HK-2 (cell line): ENCODE measurements around the gene UBAP2L.
"Not testable (repeated sequence)": the region's sequence is repeated elsewhere in the genome, so short reads cannot be mapped to it uniquely, and the experiment has no call there.

Experiments used
- DNase-seq: peaks from one replicate; pipeline ENCODE4 v3.0.0-alpha.2; 2018; ENCODE audit not compliant: unreplicated experiment

UBAP2L gene

GRCh38 chr1:154256686-154257085 is 35.9 kb downstream of the UBAP2L start:
- DNase-seq, result no peak

DNA sequence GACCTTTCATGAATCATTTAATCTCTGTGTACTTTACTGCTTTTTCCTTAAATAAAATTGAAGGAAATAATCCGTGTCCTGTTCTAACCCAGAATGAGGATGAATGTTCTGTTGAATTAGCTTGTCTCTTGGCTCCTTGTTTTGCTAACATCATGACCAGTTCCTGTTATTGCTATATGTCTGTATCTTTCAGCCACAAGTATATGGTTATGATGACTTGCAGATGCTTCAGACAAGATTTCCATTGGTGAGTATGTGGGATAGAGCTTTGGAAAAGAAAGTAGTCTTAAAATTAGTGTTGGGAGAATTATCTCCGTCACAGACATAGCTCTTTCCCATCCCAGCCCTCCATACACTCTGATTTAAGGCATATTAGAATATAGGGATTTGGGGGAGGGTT is 38.0 kb downstream of the UBAP2L start:
- no peak for DNase-seq

DNA sequence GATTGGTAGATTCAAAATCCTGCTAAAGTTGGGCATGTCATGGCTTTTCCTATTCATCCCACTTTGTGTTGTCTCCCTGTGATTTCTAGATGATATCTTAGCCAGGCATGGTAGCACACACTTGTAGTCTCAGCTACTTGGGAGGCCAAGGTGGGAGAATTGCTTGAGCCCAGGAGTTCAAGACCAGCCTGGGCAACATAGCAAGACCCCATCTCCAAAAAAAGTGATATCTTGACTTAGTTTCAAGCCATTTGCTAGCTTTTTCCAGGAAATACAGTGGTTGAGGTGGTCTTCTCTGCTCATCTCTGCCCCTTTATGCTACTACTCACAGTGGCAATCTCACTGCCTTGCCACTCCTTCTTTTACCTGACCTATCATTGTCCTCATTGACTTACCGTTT is 39.4 kb downstream of the UBAP2L start:
- DNase-seq, result no peak

DNA sequence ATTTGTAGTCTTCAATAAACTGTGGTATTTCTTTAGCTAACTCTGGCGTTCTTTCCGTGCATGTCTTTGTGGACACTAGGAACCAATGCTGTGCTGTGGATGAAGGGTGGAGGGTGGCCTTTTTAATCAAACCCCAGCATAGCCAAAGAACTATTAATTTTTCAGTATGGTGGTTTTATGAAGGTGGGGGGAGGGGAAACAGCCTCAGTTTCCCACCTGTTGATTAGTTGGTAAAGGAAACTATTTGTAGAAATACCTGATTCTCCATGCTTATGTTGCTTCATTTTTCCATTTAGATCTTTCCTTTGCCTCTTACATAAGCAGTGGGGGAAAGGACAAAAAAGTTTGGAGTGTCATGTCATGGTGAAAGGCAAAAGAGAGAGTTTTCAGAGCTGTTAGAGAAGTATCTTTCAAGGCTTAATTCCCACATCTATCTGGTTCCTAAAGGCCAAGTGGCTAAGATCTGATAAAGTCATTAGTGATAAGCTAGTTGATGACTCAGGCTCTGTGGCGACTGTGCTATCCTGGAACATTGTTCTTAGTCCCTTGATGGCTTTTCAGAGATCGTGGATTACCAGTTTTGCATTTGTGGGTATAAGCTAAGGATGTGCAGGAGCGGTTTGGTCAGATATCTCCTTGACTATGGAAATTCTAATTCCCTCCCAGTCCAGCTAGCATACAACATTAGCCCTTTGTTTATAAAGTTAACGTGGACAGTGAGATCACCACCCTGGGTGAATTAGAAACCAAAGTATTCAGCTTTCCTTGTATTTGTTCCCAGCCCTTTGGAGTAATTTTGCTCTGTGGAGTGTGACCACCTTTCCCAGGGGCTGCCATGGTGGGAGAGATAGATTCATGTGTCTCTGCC is 42.9 kb downstream of the UBAP2L start:
- no peak for DNase-seq

GRCh38 chr1:154264454-154264853 is 43.7 kb downstream of the UBAP2L start:
- DNase-seq, result no peak

DNA sequence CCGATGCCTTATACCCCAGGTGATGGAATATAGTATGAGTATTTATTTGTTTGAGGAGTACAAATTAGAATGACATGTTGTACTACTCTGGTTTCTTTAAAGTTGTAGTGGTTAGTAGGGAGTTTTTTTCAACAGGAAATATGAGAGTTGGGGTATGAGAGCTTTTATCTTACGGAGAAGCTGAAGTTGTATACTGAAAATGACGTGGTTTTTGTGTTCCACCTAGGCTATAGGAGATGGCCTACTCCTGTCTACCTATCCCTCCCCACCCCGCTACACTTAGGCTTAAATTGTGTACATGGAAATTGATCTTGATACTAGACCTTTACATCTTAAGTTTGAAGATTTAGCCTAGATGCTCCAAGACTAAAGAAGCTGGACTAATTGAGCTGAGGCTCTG is 44.8 kb downstream of the UBAP2L start:
- DNase-seq, result no peak

DNA sequence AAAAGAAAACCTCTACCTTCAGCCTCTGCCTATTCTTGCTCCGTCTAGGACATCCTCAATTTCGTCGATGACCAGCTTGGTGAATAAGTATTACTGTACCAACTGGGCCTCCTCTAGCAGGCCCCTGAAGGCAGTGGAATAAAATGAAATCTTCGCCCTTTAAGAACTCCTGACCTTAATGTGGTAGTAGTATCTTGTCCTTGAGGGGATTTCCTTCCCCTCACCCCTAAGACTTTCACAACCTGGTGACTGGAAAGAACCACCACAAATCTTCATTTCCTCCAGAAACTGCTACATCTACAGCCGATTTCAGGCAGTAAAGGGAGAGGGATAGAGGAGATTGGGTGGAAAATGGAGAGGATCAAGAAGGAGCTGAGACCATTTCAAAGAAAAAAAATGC is 50.1 kb downstream of the UBAP2L start:
- DNase-seq, result no peak

DNA sequence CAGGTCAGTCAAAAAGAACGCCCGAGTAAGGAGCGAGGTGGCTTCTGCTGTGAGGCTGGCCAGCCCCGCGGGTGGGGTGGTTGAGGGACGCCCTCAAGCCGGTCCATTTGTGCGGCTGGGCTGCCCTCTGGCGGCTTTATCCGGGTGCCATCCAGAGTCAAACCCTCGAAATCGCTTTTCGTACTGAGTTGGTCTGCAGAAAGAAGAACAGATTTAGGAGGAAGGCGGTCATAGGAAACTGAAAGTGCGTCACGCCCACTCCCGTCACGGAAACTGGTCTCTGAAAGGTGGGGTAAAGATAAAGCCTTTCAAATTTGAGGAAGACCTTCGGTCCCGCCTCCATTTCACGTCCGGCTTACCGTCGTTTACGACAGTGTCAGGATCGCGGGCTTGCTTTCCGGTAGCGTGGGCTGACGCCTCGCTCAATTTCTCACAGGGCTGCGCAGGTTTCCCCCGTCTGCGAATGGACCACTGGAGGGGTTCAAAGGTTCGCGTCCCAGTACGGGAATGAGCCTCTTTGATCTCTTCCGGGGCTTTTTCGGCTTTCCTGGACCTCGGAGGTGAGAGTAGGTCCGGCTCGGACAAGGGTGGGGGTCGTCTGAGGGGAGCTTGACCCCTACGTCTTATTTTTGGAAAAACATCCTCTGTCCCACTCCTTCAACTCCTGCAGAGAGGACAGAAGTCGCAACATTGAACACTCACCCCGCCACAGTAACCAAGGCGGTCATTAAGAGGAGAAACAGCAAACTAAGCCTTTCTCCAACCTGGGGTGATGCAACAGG is 51.7 kb downstream of the UBAP2L start, which contains the start of gene HAX1:
HAX1 (plus strand) TSS at position 413 of the 782 bp plus-strand sequence; CDS start at position 508, 95 bp downstream.
- DNase-seq, result peak; percentile 89

- no peak for DNase-seq
Observed at GRCh38 chr1:154272999-154273563, 52.3 kb downstream of the UBAP2L start.

- DNase-seq, result no peak
Observed at GRCh38 chr1:154276797-154277196, 56.0 kb downstream of the UBAP2L start.

DNA sequence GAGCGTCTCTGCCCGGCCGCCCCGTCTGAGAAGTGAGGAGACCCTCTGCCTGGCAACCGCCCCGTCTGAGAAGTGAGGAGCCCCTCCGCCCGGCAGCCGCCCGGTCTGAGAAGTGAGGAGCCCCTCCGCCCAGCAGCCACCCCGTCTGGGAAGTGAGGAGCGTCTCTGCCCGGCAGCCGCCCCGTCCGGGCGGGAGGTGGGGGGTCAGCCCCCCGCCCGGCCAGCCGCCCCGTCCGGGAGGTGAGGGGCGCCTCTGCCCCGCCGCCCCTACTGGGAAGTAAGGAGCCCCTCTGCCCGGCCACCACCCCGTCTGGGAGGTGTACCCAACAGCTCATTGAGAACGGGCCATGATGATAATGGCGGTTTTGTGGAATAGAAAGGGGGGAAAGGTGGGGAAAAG is 66.8 kb downstream of the UBAP2L start:
- not testable (repeated sequence) for DNase-seq

DNA sequence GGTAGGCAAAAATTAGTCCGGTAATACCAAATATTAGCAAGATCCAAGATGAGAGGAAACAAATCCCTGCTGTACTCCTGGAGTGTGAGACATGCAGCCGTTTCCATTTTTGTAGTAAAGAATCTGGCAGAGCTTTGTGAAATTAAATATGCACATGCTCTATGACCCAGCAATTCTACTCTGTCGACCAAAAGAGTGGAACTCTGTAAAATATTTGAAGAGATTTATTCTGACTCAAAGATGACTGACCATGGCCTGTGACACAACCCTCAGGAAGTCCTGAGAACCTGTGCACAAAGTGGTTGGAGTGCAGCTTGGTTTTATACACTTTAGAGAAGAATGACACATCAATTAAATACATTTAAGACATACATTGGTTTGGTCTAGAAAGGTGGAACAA is 67.9 kb downstream of the UBAP2L start:
- DNase-seq, result no peak

- no peak for DNase-seq
Observed at GRCh38 chr1:154290921-154291320, 70.2 kb downstream of the UBAP2L start.

DNA sequence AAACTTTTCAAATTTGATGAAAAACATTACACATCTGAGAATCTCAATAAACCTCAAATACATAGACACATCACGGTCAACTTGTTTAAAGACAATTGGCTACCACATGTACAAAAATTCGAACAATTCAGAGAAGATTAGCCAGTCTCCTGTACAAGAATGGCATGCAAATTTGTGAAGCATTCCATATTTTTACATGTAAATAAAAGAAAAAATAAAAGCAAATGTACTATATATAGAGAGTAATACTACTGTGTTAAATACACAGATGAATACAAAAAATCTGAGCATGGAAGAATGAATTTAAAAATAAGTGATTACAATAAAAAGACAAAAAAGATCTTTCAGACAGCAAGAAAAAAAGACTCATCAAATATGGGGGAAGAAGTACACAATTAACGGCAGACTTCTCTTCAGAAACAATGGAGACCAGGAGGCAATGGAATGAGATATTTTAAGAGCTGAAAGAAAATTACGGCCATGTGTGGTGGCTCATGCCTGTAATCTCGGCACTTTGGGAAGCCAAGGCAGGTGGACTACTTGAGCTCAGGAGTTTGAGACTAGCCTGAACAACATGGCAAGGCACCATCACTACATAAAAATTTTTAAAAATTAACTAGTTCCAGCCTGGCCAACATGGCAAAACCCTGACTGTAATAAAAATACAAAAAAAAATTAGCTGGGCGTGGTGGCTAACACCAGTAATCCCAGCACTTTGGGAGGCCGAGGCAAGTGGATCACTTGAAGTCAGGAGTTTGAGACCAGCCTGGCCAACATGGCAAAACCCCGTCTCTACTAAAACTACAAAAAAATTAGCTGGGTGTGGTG is 74.9 kb downstream of the UBAP2L start:
- DNase-seq, result no peak

GRCh38 chr1:154301582-154301981 is 80.8 kb downstream of the UBAP2L start:
- no peak for DNase-seq

GRCh38 chr1:154304664-154305337 is 84.0 kb downstream of the UBAP2L start:
- DNase-seq, result peak; percentile 34

GRCh38 chr1:154306151-154306550 is 85.4 kb downstream of the UBAP2L start:
- DNase-seq, result no peak

GRCh38 chr1:154307670-154308270 is 87.0 kb downstream of the UBAP2L start:
- not testable (repeated sequence) for DNase-seq

DNA sequence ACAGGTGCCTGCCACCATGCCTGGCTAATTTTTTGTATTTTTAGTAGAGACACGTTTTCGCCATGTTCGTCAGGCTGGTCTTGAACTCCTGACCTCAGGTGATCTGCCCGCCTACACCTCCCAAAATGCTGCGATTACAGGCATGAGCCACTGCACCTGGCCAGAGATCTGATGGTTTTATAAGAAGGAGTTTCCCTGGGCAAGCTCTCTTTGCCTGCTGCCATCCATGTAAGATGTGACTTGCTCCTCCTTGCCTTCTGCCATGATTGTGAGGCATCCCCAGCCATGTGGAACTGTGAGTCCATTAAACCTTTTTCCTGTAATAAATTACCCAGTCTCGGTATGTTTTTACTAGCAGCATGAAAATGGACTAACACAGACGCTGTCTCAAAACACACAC is 88.4 kb downstream of the UBAP2L start:
- DNase-seq, result not testable (repeated sequence)

DNA sequence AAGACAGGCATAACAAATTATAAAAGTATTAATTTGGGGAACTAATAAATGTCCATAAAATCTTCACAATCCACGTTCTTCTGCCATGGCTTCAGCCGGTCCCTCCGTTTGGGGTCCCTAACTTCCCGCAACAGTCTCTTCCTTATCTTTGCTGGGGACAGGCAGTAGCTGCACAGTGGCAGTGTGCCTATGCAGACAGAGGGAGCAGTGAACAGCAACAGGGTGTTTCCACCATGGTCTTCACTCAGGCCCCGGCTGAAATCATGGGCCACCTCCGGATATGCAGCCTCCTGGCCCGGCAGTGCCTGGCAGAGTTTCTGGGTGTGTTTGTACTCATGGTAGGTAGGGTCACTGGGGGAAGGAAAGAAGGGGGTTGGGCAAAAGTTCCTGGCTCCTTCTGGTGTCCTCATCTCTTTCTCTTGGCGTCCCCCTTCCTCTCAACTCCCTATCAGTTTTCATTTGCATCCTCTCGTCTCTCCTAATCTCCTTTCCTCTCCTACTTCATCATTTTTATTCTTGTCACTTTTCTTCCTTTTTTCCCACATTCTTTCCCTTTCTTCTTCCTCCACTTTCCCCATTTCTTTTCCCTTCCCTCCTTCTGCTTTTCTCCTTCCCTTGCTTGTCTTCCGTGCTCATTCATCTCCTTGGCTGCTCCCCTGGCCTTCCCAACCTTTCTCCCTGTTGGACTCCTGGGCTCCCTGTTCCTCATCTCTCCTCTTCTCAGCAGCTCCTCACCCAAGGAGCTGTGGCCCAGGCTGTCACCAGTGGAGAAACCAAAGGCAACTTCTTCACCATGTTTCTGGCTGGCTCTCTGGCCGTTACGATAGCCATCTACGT is 91.7 kb downstream of the UBAP2L start:
- DNase-seq, result not testable (repeated sequence)
